ENCODE results near the gene SELENOH.

DNA sequence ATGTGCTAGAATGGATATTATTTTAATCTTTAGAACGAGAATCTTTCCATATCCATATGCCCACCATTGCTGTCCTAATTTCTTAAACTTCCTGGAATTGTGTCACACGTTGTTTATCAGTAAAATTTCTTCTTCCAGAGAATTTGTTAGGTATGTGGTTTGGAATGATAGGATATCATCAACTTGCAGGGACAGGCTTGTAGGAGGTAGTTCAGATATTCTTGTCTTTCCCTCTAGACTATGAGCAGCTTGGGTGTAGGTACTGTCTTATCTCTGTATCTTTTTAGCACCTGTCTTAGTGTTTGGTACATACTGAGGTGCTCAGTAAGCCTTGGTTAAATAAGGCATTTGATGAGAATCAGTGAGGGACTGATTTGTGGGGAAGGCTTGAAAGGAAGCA is 23.7 kb downstream of the SELENOH start:
- TF ChIP-seq, protein P1, sequence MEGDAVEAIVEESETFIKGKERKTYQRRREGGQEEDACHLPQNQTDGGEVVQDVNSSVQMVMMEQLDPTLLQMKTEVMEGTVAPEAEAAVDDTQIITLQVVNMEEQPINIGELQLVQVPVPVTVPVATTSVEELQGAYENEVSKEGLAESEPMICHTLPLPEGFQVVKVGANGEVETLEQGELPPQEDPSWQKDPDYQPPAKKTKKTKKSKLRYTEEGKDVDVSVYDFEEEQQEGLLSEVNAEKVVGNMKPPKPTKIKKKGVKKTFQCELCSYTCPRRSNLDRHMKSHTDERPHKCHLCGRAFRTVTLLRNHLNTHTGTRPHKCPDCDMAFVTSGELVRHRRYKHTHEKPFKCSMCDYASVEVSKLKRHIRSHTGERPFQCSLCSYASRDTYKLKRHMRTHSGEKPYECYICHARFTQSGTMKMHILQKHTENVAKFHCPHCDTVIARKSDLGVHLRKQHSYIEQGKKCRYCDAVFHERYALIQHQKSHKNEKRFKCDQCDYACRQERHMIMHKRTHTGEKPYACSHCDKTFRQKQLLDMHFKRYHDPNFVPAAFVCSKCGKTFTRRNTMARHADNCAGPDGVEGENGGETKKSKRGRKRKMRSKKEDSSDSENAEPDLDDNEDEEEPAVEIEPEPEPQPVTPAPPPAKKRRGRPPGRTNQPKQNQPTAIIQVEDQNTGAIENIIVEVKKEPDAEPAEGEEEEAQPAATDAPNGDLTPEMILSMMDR (IDR thresholded peaks at IDR 0.05): no peak
- TF ChIP-seq POLR2A (IDR thresholded peaks at IDR 0.05): no peak

All from thyroid gland (tissue), 4 donors.